Measurements from ENCODE around the gene SDK1.
"Not testable (repeated sequence)": the region's sequence is repeated elsewhere in the genome, so short reads cannot be mapped to it uniquely, and the experiment has no call there.

Gene SDK1

DNA sequence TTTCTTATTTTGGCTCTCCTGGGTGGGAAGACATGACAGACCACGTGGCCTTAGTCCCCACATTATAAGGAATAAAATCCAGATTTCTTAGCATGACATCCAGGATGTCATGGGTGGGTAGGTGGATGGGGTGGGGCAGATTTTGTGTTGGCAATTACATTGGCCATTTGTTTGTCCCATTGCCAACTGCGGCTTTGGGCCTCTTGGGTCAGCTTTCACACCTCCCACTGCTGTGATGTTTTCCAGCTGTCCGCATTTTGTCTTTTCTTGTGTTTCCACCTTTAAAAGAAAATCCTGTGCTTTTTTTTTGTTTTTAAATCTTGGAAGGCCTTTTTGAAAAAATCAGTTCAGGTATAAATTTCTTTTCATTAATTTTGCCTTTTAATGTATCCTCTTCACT, 237.0 kb downstream of the SDK1 start:
- DNase-seq: no peak

DNA sequence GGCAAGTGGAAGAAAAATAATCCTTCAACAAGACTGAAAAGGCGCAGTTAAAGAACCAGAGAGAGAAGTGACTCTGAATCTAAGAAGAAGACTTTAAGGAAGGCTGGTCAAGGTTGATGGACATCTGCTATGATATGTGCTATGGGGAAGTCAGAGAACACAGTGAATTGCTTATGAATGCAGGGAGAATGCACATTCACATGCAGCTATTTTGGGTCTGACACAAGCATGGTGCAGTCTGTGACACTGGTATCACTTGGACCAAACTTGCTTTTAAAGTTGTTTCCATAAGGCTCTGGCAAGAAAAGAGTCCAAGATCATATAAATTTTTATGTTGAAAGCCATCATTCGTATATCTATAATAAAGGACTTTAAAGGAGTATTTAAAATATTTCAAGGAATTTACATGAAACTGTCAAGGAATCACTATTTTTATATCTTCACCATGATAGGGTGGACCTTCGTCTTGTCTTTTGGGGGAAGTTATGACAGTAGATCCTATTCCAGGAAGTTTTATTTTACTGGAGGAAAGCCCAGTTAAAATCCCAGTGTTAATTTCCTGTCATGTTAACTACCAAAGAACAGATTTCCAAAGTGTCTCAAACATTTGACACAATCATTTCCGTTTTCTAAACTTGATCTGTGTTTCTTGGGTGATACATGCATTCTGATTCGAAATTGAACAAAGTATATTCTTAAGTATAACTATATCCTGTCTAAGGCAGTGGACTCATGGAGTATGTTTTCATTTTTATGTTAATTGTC, 239.6 kb downstream of the SDK1 start:
- no peak for DNase-seq

DNA sequence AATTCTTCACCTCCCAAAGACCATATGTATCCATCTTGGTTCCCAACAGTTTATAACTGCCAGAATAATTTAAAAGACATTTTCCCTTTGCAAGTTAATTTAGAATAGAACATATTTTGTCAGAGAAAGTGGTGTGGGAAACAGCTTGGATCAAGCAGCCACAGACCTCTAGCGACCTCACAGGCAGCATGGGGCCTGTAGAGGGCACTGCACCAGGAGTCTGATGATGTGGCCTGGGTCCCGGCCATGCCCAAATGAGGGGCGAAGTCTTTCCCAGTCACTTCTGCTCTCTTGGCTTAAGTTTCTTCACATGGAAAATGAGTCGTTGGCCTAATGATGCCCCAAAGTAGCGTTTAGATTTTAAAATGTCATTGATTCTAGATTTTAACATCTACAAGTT, 243.2 kb downstream of the SDK1 start:
- DNase-seq: no peak

DNA sequence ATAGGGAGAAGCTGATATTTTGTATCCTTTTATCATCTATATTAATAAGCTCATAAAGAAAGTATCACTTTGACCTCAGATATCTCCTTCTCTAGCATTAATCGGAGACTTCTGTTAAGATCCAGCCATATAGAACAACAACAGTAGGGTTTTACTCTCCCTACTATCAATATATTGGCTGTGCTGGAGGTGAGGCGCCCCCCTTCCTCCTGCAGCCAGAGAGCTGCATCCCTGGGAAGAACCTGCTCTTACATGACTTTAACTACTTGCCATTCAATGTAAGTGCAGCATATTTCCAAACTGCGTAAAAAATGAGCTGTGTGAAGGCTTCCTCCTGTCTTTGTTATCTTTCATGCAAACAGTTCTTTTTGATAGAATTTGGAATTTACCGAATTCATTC, 247.8 kb downstream of the SDK1 start:
- no peak for DNase-seq

DNA sequence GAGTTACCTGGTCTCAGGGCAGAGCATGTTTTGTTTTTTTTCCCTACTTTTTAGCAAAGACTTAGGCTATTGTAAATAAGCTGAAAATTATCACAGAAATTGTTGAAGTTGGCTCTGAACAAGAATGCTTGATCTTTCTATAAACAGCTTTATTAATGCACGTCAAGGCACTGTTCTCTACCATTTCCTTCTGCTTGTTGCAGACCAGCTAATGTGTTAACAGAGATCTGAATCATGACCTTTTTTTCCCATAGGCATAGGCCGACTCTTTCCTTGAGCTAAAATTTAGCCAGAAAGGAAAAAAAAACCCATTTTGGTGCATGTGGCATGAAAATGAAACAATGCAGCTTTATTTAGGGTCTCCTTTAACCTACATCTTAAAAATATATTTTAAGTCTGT, 248.5 kb downstream of the SDK1 start:
- DNase-seq: no peak

DNA sequence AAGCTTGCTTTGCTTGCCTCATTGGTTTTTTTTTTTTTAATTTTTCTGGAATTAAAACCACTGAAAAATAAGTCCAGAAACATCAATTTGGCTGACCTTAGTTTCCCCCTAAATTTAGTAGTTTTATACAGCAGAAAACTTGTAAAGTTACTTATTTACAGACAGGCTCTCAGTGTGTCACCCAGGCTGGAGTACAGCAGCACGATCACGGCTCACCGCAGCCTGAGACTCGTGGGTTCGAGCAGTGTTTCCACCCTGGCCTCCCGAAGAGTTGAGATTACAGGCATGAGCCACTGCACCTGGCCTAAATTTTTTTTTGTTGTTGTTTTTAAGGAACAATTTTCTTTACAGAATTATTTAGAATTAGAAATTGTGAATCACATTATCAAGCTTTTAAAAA, 250.5 kb downstream of the SDK1 start:
- DNase-seq: no peak

DNA sequence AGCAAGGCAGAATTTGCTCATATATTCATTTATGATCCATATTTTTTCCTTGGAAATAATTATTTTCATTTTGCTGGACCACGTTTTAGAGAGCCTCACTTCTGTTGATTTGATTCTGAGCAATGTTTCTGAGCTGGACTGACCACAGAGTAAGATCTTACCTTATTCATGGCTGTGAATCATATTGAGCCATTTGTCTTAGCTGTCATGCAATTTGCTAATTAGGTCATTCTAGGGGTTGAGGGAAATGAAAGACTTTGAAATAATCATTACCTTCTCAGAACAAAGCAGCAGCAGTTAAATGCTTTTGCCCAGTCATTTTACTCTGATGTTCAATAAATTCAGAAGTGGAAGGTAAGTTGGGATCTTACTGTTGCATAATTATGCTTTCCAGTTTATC, 251.4 kb downstream of the SDK1 start:
- no peak for DNase-seq

DNA sequence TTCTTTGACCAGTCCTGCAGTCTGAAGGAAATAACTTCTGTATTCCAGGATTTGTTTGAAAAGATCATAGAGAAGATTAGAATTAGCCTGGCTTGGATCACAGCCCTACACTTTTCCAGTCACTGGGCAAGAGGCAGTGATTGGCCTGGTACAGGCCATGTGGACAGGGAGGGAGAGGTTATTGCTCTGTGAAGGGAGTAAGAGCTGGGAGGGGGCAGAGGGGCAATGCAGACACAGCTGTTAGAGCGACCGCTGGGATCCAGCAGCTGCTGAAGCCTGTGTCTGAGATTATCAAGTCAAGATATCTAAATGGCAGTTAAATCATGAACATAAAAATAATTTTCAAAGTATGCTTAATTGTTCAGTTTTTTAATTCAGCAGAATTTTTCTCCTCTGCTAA, 257.3 kb downstream of the SDK1 start:
- DNase-seq: no peak

DNA sequence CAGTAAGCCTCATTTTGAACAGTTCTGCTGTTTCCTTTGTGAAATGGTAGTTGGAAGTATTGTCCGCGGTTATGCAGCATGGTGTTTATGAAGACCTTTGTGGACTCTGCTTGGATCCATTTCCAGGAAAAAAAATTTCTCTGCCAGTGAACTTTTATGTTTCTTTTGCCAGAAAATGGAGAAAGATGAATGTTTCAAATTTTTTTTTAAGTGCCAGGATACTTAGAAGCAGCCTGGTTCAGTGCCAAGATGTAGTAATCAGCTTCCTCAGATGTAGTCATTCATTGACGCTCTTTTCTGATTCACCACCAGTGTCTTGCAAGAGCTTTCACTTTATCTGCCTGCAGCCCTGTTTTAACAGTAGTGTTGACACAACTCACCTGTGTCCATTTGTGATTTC, 258.2 kb downstream of the SDK1 start:
- no peak for DNase-seq

DNA sequence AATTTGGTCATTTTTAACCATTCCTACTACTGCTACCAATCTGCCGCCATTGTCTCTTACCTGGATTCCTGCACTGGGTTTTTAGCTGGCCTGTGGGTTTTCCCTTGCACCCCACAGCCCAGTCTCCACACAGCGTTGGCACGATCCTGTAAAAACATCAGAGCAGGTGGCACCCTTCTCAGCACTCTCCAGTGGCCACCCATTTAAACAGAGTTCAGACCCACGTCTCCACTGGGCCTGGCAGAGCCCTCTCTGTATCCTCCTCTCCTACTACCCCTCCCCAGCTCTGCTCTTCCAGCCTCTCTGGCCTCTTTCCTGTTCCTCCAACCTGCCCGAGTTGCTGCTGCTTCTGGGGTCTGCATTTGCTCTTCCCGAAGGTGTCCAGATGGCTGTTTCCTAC, 259.4 kb downstream of the SDK1 start:
- no peak for DNase-seq

DNA sequence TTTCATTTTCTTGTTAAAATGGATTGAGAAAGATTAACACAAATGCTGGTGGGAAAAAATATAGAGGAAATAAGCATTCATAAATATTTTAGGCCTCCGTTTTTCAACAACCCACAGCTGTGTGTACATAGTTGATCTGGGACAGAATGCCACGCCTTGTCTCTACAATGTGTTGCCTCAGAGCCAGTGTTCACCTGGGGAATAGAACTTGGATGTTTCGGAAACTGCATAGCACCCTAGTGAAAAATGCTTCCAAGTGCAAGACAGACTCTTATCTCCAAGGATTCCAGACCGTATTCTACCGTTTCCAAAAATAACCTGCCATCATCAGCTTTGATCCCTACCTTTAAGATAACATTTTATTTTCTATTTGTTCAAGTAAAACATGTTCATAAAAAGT, 260.9 kb downstream of the SDK1 start:
- no peak for DNase-seq

DNA sequence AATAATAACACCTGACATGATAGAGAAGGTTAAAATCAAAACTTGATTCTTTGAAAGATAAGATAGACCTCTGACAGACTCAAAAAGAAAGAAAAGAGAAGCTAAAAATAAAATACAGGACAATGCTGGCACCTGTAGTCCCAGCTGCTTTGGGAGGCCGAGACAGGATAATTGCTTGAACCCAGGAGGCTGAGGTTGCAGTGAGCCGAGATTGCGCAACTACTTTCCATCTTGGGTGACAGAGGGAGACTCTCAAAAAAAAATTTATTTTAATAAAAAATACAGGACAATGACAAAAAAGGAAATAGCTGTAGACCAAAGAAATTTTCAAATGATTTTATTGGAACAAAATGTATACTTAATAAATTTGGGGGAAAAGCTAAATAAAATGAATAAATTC, 263.2 kb downstream of the SDK1 start:
- DNase-seq: no peak

DNA sequence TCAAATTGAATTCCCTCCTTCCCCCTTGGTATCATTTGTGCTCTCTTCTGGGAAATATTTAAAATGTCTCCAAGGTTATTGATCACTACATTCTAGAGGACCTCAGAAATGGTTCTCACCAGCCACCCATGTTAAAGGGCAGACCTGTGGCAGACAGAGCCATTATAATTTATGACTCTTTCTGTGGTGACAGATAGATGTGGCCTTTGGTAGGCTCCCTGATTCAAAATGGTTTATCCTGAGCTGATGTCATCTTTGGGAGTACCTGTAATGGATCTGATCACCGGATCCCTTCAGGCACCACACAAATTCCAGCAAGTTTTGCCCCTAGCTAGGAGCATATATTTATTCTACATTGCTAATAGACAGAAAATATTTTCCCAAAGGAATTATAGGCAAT, 267.5 kb downstream of the SDK1 start:
- DNase-seq: no peak

DNA sequence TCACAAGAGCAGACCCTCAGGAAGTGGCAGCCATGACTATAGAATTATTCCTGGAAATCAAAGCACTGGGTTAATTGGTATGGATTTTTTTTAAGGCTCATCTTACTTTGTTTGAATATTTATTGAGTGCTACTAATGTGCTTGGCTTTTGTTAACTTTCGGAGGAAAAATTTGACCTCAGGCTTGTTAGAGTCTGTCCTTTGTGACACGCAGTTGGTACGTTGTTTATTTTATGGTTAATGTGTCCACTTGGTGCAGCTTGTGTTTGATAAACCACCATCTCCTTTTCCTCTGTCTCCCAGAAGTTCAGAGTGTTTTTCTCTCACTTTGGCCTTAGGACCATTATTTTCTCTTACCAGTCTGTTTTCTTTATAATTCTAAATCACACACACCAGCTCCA, 268.6 kb downstream of the SDK1 start:
- no peak for DNase-seq

DNA sequence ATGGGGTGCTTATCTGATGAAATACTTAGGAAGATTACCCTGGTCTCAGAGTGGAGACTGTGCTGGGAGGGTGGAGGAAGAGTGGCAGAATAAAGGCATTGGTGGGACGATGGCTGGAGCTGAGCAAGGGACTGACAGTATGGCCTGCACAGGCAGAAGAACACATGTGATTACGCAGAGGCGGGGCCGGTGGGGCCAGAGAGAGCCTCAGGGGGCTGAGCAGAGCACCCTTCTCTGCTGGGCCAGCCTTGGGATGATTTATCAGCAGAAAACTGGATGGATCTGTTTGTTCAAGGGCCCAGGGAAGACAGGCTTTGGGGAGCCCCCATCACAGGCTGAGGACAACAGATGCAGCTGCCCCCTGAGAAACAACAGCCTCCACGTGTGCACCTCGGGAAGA, 272.1 kb downstream of the SDK1 start:
- DNase-seq: no peak

DNA sequence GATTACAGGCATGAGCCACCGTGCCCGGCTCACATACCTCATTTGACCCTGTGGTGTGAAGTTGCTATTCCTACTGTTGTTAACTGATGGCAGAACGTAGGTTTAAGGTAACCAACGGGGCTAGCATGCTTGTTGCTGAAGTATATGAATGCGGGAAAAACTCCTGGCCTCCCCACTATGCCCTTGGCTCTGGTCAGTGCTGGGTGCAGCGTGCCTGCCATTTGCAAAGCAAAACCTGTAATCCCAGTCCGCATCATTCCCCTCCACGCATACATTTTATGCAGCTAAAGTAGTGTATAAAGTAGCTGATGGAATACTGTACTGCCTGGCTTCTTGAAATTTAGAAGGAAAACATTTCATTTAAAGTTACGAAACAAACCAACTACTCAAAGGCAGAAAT, 273.3 kb downstream of the SDK1 start:
- DNase-seq: no peak

DNA sequence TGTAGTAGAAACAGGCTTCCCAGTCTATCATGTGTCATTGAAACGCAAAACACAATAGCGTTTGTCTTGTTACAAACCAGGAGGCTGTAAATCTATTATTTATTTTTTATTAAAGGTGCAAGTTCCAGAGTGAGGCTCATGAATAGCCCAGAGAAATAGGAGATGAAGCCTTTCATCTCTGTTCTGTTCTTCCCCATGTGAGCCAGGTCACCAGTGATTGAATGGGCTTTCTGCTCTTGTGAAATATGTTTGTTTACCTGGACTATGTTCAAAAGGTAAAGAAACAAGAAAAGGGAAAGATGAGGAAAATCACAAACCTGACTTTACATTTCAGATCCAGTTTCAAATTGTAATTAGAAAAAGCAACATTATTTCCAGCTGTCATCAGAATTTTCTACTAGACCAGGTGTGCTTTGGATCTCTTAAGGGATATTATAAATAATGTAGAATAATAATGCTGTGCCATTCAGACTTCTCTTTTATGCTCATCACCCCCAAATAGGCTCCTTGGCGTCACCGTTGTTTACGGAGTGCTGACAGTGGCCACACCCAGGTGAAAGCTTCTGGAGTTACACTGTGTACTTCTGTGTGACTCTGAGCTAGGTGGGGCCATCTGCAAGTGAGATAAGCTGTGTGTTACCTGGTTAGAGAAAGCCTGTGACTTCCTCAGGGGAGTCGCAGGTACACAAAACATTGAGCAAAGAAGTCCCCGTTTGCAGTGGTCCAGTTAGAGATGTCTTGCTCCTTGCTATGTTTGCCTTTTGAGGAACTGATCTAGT, 274.9 kb downstream of the SDK1 start:
- no peak for DNase-seq

DNA sequence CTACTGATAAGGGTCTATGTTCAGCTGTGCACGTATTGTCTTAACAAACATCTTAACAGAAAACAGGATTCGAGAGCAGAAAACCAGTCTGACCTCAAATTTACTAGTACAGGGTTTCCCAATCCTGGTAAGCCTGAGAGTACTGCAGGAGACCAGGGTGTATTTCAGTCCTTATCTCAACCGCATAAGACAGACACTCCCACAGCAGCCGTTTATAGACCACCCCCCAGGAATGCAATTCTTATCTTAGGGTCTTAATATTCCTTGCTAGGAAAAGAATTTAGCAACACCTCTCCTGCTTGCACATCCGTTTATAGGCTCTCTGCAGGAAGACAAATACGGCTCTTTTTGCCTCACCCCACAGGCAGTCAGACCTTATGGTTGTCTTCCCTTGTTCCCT, 277.3 kb downstream of the SDK1 start:
- no peak for DNase-seq

DNA sequence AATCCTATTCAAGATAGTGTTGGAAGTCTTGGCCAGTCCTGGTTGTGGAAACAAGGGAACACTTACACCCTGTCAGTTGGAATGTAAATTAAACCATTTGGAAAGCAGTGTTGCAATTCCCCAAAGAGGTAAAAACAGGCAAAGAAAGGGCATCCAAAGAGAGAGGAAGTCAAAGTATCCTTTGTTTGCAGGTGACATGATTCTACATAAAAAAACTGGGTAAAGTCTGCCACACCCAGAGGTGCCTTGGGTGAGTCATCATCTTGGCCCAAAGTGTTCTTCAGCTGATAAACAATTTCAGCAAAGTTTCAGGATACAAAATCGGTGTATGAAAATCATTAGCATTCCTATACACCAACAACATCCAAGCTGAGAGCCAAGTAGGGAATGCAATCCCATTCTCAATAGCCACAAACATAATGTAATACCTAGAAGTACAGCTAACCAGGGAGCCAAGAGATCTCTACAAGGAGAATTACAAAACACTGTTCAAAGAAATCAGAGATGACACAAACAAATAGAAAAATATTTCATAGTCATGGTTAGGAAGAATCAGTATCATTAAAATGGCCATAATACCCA, 278.7 kb downstream of the SDK1 start:
- no peak for DNase-seq

DNA sequence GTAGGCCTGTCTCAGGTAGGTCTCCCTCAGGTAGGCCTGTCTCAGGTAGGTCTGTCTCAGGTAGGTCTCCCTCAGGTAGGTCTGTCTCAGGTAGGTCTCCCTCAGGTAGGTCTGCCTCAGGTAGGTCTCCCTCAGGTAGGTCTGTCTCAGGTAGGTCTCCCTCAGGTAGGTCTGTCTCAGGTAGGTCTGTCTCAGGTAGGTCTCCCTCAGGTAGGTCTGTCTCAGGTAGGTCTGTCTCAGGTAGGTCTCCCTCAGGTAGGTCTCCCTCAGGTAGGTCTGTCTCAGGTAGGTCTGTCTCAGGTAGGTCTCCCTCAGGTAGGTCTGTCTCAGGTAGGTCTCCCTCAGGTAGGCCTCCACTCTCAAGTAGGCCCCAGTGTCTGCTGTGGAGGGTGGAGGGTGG, 281.1 kb downstream of the SDK1 start:
- not testable (repeated sequence) for DNase-seq

DNA sequence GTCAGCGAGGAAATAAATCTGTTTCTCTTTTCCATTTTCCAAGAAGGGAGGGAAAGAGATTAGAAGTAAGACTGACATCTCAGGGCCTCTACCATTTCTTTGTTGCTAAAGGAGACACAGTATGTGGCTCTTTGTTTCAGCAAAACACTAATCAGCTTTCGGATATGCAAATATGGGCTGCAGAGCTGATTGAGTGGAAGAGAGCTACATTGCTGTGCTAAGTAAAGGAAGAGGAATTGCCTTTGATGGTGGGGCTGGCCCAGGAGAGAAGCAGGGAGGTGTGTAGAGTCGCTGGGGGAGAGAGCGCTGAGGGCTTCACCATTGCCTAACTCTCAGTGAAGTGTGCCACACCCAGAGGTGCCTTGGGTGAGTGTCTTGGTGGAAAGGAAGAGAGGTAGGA, 284.8 kb downstream of the SDK1 start:
- DNase-seq: no peak

DNA sequence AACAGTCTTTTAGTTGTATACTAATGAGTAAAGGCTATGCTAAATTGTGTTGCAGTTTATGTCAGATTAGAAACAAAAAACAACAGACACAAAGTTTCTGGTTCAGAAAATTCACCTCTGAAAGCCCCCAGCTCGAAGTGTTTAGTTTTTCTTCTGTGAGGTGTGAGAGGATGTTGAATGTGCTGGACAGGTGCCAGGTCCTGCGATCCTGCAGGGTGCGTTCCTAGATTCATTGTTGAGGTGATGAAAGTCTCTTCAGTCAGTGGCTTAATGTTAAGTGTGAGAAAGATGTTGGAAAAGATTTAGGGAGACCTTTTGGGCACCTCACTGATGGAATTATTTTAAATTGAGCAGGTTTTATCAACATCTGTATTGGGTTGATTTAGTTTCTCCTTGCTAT, 287.3 kb downstream of the SDK1 start:
- no peak for DNase-seq

DNA sequence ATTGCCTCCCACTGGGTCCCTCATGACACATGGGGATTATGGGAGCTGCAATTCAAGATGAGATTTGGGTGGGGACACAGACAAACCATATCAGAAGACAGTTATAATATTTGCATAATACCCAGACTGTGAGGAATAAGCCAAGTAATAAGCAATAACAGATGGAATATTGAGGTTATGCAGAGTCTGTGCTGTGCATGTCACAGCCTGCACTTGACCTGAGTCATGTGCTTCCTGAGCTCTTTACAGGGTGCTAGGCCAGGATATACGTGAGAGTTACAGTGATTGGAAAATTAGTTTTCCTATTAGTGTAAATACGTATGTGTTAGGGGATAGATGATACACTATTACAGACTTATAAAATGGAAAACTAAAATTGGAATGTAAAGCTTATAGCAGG, 288.7 kb downstream of the SDK1 start:
- no peak for DNase-seq

DNA sequence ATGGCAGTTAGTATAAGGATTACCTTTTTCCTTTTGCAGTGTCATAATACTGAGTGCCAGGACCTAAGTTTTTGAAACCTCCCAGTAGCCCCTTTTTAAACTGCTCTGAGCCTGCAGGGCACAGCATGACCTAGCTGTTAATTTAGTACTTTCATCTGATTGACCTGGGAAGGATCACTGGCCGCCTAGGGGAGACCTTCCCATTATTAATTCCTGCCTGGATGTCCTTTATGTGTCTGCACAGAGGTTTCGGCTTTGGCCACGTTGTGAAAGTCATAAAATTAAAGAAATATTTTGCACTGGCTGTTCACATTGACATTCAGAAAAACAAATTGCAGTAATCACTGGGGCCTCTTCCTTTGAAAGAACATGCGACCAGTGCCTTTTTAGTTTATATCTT, 290.2 kb downstream of the SDK1 start:
- no peak for DNase-seq
